ENCODE measurements around the gene IVD.

GRCh38 chr15:40456299-40456712, 50.7 kb downstream of the IVD start:
- TF ChIP-seq EZH2 (IDR thresholded peaks at IDR 0.05; ENCODE audit: low read length) = no peak
- TF ChIP-seq, protein P1, sequence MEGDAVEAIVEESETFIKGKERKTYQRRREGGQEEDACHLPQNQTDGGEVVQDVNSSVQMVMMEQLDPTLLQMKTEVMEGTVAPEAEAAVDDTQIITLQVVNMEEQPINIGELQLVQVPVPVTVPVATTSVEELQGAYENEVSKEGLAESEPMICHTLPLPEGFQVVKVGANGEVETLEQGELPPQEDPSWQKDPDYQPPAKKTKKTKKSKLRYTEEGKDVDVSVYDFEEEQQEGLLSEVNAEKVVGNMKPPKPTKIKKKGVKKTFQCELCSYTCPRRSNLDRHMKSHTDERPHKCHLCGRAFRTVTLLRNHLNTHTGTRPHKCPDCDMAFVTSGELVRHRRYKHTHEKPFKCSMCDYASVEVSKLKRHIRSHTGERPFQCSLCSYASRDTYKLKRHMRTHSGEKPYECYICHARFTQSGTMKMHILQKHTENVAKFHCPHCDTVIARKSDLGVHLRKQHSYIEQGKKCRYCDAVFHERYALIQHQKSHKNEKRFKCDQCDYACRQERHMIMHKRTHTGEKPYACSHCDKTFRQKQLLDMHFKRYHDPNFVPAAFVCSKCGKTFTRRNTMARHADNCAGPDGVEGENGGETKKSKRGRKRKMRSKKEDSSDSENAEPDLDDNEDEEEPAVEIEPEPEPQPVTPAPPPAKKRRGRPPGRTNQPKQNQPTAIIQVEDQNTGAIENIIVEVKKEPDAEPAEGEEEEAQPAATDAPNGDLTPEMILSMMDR (optimal IDR thresholded peaks at IDR 0.05 in 1 of 3, IDR thresholded peaks at IDR 0.05 in 1 of 3, conservative IDR thresholded peaks at IDR 0.05 in 1 of 3; ENCODE audit: extremely low read depth in 1 of 3, insufficient read depth in 2 of 3, low read length in 3 of 3) = no peak

All from keratinocyte (primary cell).